Ovary (tissue), 3 donors: ENCODE measurements around the gene URI1.

ENCODE experiments used
- POLR2A ChIP-seq: fragments of 450-650 bp; IDR thresholded peaks from one replicate; pipeline ENCODE4 v1.6.1; 2017; ENCODE audit warnings: antibody characterized with exemption, mild to moderate bottlenecking, moderate library complexity
- TF ChIP-seq, protein P1 (sequence below), 3 donors: fragments of 450-650 bp in 2 of 3; fragments of 200-600 bp in 1 of 3; IDR thresholded peaks; one replicate each; pipeline versions ENCODE4 v1.5.1 to v1.8.0; 2016 to 2022; ENCODE audit warnings: antibody characterized with exemption in 3 of 3, mild to moderate bottlenecking in 1 of 3
- donor health status: DM: no; HTN: no; CAD: no.

GRCh38 chr19:30049226-30049625, 107.2 kb downstream of the URI1 start:
- TF ChIP-seq, protein P1, sequence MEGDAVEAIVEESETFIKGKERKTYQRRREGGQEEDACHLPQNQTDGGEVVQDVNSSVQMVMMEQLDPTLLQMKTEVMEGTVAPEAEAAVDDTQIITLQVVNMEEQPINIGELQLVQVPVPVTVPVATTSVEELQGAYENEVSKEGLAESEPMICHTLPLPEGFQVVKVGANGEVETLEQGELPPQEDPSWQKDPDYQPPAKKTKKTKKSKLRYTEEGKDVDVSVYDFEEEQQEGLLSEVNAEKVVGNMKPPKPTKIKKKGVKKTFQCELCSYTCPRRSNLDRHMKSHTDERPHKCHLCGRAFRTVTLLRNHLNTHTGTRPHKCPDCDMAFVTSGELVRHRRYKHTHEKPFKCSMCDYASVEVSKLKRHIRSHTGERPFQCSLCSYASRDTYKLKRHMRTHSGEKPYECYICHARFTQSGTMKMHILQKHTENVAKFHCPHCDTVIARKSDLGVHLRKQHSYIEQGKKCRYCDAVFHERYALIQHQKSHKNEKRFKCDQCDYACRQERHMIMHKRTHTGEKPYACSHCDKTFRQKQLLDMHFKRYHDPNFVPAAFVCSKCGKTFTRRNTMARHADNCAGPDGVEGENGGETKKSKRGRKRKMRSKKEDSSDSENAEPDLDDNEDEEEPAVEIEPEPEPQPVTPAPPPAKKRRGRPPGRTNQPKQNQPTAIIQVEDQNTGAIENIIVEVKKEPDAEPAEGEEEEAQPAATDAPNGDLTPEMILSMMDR (IDR thresholded peaks at IDR 0.05), result no peak
- no peak for TF ChIP-seq POLR2A
